HepG2 (cell line): ENCODE measurements around the gene THAP3. TPM values are rescaled to one million over a fixed set of nuclear protein-coding genes. Genes with fewer than 3 reads are reported as not detected.
A peak's percentile ranks its signal among the peaks of the same experiment; 100 is the strongest.

Source experiments
- ARNT ChIP-seq: fragments of 450-650 bp; IDR thresholded peaks from 2 replicates; pipeline ENCODE4 v1.6.1; 2017
- ARNT2 ChIP-seq: sonication (generic); formaldehyde crosslinking; IDR thresholded peaks from 2 replicates; pipeline ENCODE4 v1.8.0; 2022; ENCODE audit warnings: mild to moderate bottlenecking, low read depth, missing genetic modification reagents, moderate library complexity
- CEBPG ChIP-seq: IDR thresholded peaks from 2 replicates; pipeline ENCODE4 v1.6.1; 2016
- DPF2 ChIP-seq: sonication (generic); formaldehyde crosslinking; IDR thresholded peaks from 2 replicates; pipeline ENCODE4 v1.4.0; 2020; ENCODE audit warnings: mild to moderate bottlenecking, low read depth, missing genetic modification reagents, borderline replicate concordance
- GABPB1 ChIP-seq: IDR thresholded peaks from 2 replicates; pipeline ENCODE4 v1.6.1; 2016; ENCODE audit warnings: mild to moderate bottlenecking, missing genetic modification reagents, moderate library complexity, missing compliant biosample characterization
- GMEB1 ChIP-seq: sonication (generic); formaldehyde crosslinking; IDR thresholded peaks from 2 replicates; pipeline ENCODE4 v1.5.1; 2020; ENCODE audit warnings: missing genetic modification reagents, mild to moderate bottlenecking, borderline replicate concordance
- KDM1A ChIP-seq: IDR thresholded peaks from 2 replicates; pipeline ENCODE4 v1.6.1; 2016; ENCODE audit warnings: missing compliant biosample characterization
- PPARG ChIP-seq: conservative IDR thresholded peaks from 2 replicates; pipeline ENCODE4 v1.6.1; 2016; ENCODE audit warnings: missing biosample characterization, missing genetic modification reagents
- RFXANK ChIP-seq: IDR thresholded peaks from 2 replicates; pipeline ENCODE4 v1.6.1; 2016
- TAF1 ChIP-seq: sonication (generic); formaldehyde crosslinking; IDR thresholded peaks from 2 replicates; pipeline ENCODE4 v1.4.0; 2020; ENCODE audit warnings: missing genetic modification reagents
- TCF7L2 ChIP-seq: IDR thresholded peaks from 2 replicates; pipeline ENCODE4 v1.6.1; 2011; ENCODE audit warnings: mild to moderate bottlenecking, low read depth, low read length, moderate library complexity
- TRIM24 ChIP-seq: sonication (generic); formaldehyde crosslinking; IDR thresholded peaks from 2 replicates; pipeline ENCODE4 v1.8.0; 2022; ENCODE audit warnings: mild to moderate bottlenecking, missing genetic modification reagents
- XRCC5 ChIP-seq: fragments of 200-400 bp; formaldehyde crosslinking; optimal IDR thresholded peaks from 2 replicates; pipeline ENCODE3; 2017; ENCODE audit warnings: mild to moderate bottlenecking, low read length
- ZBTB38 ChIP-seq: sonication (generic); formaldehyde crosslinking; IDR thresholded peaks from 2 replicates; pipeline ENCODE4 v1.5.1; 2020; ENCODE audit warnings: mild to moderate bottlenecking, missing genetic modification reagents
- ZFAT ChIP-seq: sonication (generic); formaldehyde crosslinking; conservative IDR thresholded peaks from 2 replicates; pipeline ENCODE4 v1.8.1; 2023; ENCODE audit warnings: missing genetic modification reagents, inconsistent platforms
- ZMAT3 ChIP-seq: sonication (generic); formaldehyde crosslinking; conservative IDR thresholded peaks from 2 replicates; pipeline ENCODE4 v1.7.0; 2021; ENCODE audit warnings: missing genetic modification reagents
- ZMAT5 ChIP-seq: sonication (generic); formaldehyde crosslinking; IDR thresholded peaks from 2 replicates; pipeline ENCODE4 v1.5.0; 2020; ENCODE audit warnings: mild to moderate bottlenecking, low read depth, missing genetic modification reagents, borderline replicate concordance
- ZNF296 ChIP-seq: sonication (generic); formaldehyde crosslinking; conservative IDR thresholded peaks from 2 replicates; pipeline ENCODE4 v1.5.0; 2020; ENCODE audit warnings: mild to moderate bottlenecking, missing genetic modification reagents
- ZNF589 ChIP-seq: sonication (generic); formaldehyde crosslinking; conservative IDR thresholded peaks from 2 replicates; pipeline ENCODE4 v1.8.0; 2022; ENCODE audit warnings: mild to moderate bottlenecking, moderate library complexity, missing genetic modification reagents
- ZNF768 ChIP-seq: sonication (generic); formaldehyde crosslinking; IDR thresholded peaks from 2 replicates; pipeline ENCODE4 v1.4.0; 2020; ENCODE audit warnings: missing genetic modification reagents
- ZSCAN31 ChIP-seq: sonication (generic); formaldehyde crosslinking; IDR thresholded peaks from 2 replicates; pipeline ENCODE4 v1.5.0; 2020; ENCODE audit warnings: low read depth, mild to moderate bottlenecking, missing genetic modification reagents
- polyA plus RNA-seq, 8 experiments: library from polyadenylated mRNA; depleted of rRNA in 3 of 8; stranded (reverse) in 7 of 8; unstranded in 1 of 8; fragments of >200 nt; fragmentation: Illumina TruSeq in 4 of 8; extraction: Trizol in 4 of 8; gene quantifications; 2 replicates each; pipeline versions ENCODE4 v1.2.1 to v1.2.3, GENCODE V29; 2011 to 2016; ENCODE audit warnings: low read depth in 4 of 8, missing spikeins in 1 of 8, mixed read lengths in 1 of 8; ENCODE audit not compliant: insufficient read depth in 1 of 8
- total RNA-seq, 5 experiments: library from RNA; depleted of rRNA; stranded (reverse); fragments of >200 nt; fragmentation: Illumina TruSeq; extraction: Trizol; gene quantifications; 2 replicates each; pipeline ENCODE4 v1.2.3, GENCODE V29; 2016; ENCODE audit warnings: low read depth in 1 of 5
- TF ChIP-seq, protein P1 (sequence below): IDR thresholded peaks from 2 replicates; pipeline ENCODE4 v1.6.1; 2012; ENCODE audit warnings: low read depth, low read length, improper control_type of control experiment
- TF ChIP-seq, protein P2 (sequence below): sonication (generic); formaldehyde crosslinking; IDR thresholded peaks from 2 replicates; pipeline ENCODE4 v1.4.0; 2020; ENCODE audit warnings: mild to moderate bottlenecking, missing genetic modification reagents, borderline replicate concordance

The THAP3 gene
- total and polyA plus RNA-seq, 2 of the 13 experiments (the other 11 are each of a cell fraction or from before 2014, with no cell fraction given): 10.3 to 14.9 TPM

GRCh38 chr1:6601049-6601922, 23.4 kb upstream of the THAP3 start (continued):
- TF ChIP-seq CEBPG: no peak
- TF ChIP-seq XRCC5: no peak
- TF ChIP-seq DPF2 (CRISPR knock-in tag): no peak
- TF ChIP-seq ZNF296 (CRISPR knock-in tag): peak; percentile 35; the same call in 1 of the 2 replicates
- no peak for TF ChIP-seq GMEB1 (CRISPR knock-in tag)
- TF ChIP-seq ZSCAN31 (CRISPR knock-in tag): no peak
- no peak for TF ChIP-seq GABPB1 (CRISPR knock-in tag)
- TF ChIP-seq KDM1A (CRISPR knock-in tag): no peak
- no peak for TF ChIP-seq ARNT2 (CRISPR knock-in tag)
- no peak for TF ChIP-seq TCF7L2
- TF ChIP-seq TAF1: no peak; the same call in 1 of the 2 replicates
- no peak for TF ChIP-seq ZMAT3 (CRISPR knock-in tag)
- TF ChIP-seq, protein P1, sequence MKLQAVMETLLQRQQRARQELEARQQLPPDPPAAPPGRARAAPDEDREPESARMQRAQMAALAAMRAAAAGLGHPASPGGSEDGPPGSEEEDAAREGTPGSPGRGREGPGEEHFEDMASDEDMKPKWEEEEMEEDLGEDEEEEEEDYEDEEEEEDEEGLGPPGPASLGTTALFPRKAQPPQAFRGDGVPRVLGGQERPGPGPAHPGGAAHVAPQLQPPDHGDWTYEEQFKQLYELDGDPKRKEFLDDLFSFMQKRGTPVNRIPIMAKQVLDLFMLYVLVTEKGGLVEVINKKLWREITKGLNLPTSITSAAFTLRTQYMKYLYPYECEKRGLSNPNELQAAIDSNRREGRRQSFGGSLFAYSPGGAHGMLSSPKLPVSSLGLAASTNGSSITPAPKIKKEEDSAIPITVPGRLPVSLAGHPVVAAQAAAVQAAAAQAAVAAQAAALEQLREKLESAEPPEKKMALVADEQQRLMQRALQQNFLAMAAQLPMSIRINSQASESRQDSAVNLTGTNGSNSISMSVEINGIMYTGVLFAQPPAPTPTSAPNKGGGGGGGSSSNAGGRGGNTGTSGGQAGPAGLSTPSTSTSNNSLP: no peak
- TF ChIP-seq PPARG (CRISPR knock-in tag): no peak
- 0 out of 2 replicates have a peak, but pooled peaks have one; percentile 38 for TF ChIP-seq ZNF589 (CRISPR knock-in tag)
- no peak for TF ChIP-seq ZMAT5 (CRISPR knock-in tag)
- TF ChIP-seq RFXANK (CRISPR knock-in tag): no peak
- TF ChIP-seq ZFAT (CRISPR knock-in tag): no peak; the same call in 1 of the 2 replicates
- TF ChIP-seq TRIM24 (CRISPR knock-in tag): no peak
- no peak for TF ChIP-seq ARNT
- TF ChIP-seq, protein P2, sequence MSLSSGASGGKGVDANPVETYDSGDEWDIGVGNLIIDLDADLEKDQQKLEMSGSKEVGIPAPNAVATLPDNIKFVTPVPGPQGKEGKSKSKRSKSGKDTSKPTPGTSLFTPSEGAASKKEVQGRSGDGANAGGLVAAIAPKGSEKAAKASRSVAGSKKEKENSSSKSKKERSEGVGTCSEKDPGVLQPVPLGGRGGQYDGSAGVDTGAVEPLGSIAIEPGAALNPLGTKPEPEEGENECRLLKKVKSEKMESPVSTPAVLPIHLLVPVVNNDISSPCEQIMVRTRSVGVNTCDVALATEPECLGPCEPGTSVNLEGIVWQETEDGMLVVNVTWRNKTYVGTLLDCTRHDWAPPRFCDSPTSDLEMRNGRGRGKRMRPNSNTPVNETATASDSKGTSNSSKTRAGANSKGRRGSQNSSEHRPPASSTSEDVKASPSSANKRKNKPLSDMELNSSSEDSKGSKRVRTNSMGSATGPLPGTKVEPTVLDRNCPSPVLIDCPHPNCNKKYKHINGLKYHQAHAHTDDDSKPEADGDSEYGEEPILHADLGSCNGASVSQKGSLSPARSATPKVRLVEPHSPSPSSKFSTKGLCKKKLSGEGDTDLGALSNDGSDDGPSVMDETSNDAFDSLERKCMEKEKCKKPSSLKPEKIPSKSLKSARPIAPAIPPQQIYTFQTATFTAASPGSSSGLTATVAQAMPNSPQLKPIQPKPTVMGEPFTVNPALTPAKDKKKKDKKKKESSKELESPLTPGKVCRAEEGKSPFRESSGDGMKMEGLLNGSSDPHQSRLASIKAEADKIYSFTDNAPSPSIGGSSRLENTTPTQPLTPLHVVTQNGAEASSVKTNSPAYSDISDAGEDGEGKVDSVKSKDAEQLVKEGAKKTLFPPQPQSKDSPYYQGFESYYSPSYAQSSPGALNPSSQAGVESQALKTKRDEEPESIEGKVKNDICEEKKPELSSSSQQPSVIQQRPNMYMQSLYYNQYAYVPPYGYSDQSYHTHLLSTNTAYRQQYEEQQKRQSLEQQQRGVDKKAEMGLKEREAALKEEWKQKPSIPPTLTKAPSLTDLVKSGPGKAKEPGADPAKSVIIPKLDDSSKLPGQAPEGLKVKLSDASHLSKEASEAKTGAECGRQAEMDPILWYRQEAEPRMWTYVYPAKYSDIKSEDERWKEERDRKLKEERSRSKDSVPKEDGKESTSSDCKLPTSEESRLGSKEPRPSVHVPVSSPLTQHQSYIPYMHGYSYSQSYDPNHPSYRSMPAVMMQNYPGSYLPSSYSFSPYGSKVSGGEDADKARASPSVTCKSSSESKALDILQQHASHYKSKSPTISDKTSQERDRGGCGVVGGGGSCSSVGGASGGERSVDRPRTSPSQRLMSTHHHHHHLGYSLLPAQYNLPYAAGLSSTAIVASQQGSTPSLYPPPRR (CRISPR knock-in tag): no peak; the same call in 1 of the 2 replicates
- no peak for TF ChIP-seq ZNF768 (CRISPR knock-in tag)
- TF ChIP-seq ZBTB38 (CRISPR knock-in tag): no peak
